CD14-positive monocyte (primary cell): Measurements from ENCODE around the gene TBCD. TPM values are rescaled to one million over a fixed set of nuclear protein-coding genes. Genes with fewer than 3 reads are reported as not detected.

Source experiments
- DNase-seq, 3 donors: peaks; one replicate each; pipeline ENCODE4 v3.0.0-alpha.2; 2011 to 2022
- H2AFZ ChIP-seq: 2 replicates; pipeline ENCODE4 v1.6.0; 2012; ENCODE audit warnings: mild to moderate bottlenecking, low read depth, low read length, inconsistent platforms; ENCODE audit not compliant: insufficient read depth, poor library complexity, severe bottlenecking
- H3K27ac ChIP-seq, 2 donors: 1 replicate in 1 of 2; 2 replicates in 1 of 2; pipeline ENCODE4 v1.5.1; 2012 to 2013; ENCODE audit warnings: low read length in 2 of 2, control low read depth in 1 of 2, inconsistent platforms in 1 of 2, low read depth in 1 of 2, mild to moderate bottlenecking in 1 of 2
- H3K27me3 ChIP-seq, 2 donors: one replicate each; pipeline versions ENCODE4 v1.6.0 to v1.6.1; 2011 to 2013; ENCODE audit warnings: low read length in 2 of 2; ENCODE audit not compliant: control insufficient read depth in 2 of 2, insufficient read depth in 2 of 2
- H3K36me3 ChIP-seq, 2 donors: replicated peaks in 1 of 2; 1 replicate in 1 of 2; 2 replicates in 1 of 2; pipeline versions ENCODE4 v1.5.1 to v1.6.1; 2012 to 2013; ENCODE audit warnings: low read length in 2 of 2, control low read depth in 1 of 2, inconsistent platforms in 1 of 2, mild to moderate bottlenecking in 1 of 2; ENCODE audit not compliant: insufficient read depth in 2 of 2, control insufficient read depth in 1 of 2
- H3K4me1 ChIP-seq, 2 donors: 1 replicate in 1 of 2; 2 replicates in 1 of 2; pipeline versions ENCODE4 v1.5.1 to v1.6.1; 2012 to 2013; ENCODE audit warnings: low read length in 2 of 2, control low read depth in 1 of 2, inconsistent platforms in 1 of 2, mild to moderate bottlenecking in 1 of 2, moderate library complexity in 1 of 2; ENCODE audit not compliant: insufficient read depth in 2 of 2, control insufficient read depth in 1 of 2
- H3K4me2 ChIP-seq: replicated peaks from 2 replicates; pipeline ENCODE3; 2012; ENCODE audit warnings: low read length, moderate library complexity, mild to moderate bottlenecking; ENCODE audit not compliant: poor library complexity, severe bottlenecking; ENCODE audit errors: extremely low read depth
- H3K4me3 ChIP-seq, 3 experiments: fragments of 200-600 bp in 1 of 3; sonication (generic) in 1 of 3; replicated peaks in 1 of 3; 1 replicate in 2 of 3; 2 replicates in 1 of 3; pipeline ENCODE4 v1.5.1; 2011 to 2013; ENCODE audit warnings: low read length in 3 of 3, mild to moderate bottlenecking in 3 of 3, control low read depth in 2 of 3, low read depth in 2 of 3, inconsistent platforms in 1 of 3, moderate library complexity in 1 of 3
- H3K79me2 ChIP-seq: 2 replicates; pipeline ENCODE4 v1.6.0; 2012; ENCODE audit warnings: mild to moderate bottlenecking, control low read depth, inconsistent platforms, low read length, moderate library complexity; ENCODE audit not compliant: insufficient read depth
- H3K9ac ChIP-seq: 2 replicates; pipeline ENCODE4 v1.6.0; 2017; ENCODE audit warnings: low read length, mild to moderate bottlenecking; ENCODE audit not compliant: insufficient read depth, poor library complexity, severe bottlenecking
- H3K9me3 ChIP-seq, 2 donors: replicated peaks in 1 of 2; 1 replicate in 1 of 2; 2 replicates in 1 of 2; pipeline versions ENCODE4 v1.5.1 to v1.6.1; 2012 to 2013; ENCODE audit warnings: low read length in 2 of 2, control low read depth in 1 of 2; ENCODE audit not compliant: control insufficient read depth in 1 of 2, insufficient read depth in 1 of 2
- H4K20me1 ChIP-seq: 2 replicates; pipeline ENCODE4 v1.6.0; 2012; ENCODE audit warnings: mild to moderate bottlenecking, low read length, control low read depth, moderate library complexity; ENCODE audit not compliant: insufficient read depth
- H3K27ac Mint-ChIP-seq, 7 donors: one replicate each; pipeline ENCODE4 v1.8.0; 2020; ENCODE audit warnings: mild to moderate bottlenecking in 7 of 7, mixed read lengths in 7 of 7, moderate library complexity in 6 of 7, inconsistent platforms in 2 of 7
- H3K27me3 Mint-ChIP-seq, 3 donors: one replicate each; pipeline ENCODE4 v1.8.0; 2021 to 2022; ENCODE audit warnings: low read depth in 3 of 3, mild to moderate bottlenecking in 3 of 3, mixed read lengths in 3 of 3, moderate library complexity in 3 of 3, inconsistent platforms in 1 of 3
- H3K36me3 Mint-ChIP-seq, 2 donors: one replicate each; pipeline ENCODE4 v1.8.0; 2020; ENCODE audit warnings: mixed read lengths in 2 of 2, inconsistent platforms in 1 of 2, mild to moderate bottlenecking in 1 of 2
- H3K4me1 Mint-ChIP-seq: one replicate; pipeline ENCODE4 v1.8.0; 2020; ENCODE audit warnings: mild to moderate bottlenecking, mixed read lengths
- H3K4me3 Mint-ChIP-seq, 2 donors: one replicate each; pipeline ENCODE4 v1.8.0; 2020; ENCODE audit warnings: mild to moderate bottlenecking in 2 of 2, mixed read lengths in 2 of 2, moderate library complexity in 1 of 2
- H3K9me3 Mint-ChIP-seq, 7 donors: one replicate each; pipeline ENCODE4 v1.8.0; 2020 to 2022; ENCODE audit warnings: mixed read lengths in 7 of 7, mild to moderate bottlenecking in 6 of 7, moderate library complexity in 6 of 7, inconsistent platforms in 2 of 7
- WGBS: methylation state at CpG from one replicate; pipeline ENCODE4 v1.1.5; 2013; ENCODE audit warnings: missing lambda C conversion rate; ENCODE audit not compliant: insufficient coverage; 5-methylcytosine and 5-hydroxymethylcytosine counted together
- intact Hi-C, 2 donors: fragments of 100-400 bp; cut with micrococcal nuclease; formaldehyde crosslinking; loops; one replicate each; pipeline versions ENCODE4 v1.15.0 to v1.15.1; 2023
- polyA plus RNA-seq, 3 donors: library from polyadenylated mRNA; depleted of rRNA in 1 of 3; unstranded in 2 of 3; stranded (reverse) in 1 of 3; fragments of 300-500 nt in 2 of 3; fragments of >200 nt in 1 of 3; fragmentation: Illumina TruSeq in 2 of 3; gene quantifications; 1 replicate in 2 of 3; 2 replicates in 1 of 3; pipeline ENCODE4 v1.2.3, GENCODE V29; 2012 to 2021
- TF ChIP-seq, protein P1 (sequence below): fragments of 200-600 bp; IDR thresholded peaks from one replicate; pipeline ENCODE4 v1.8.0; 2022; ENCODE audit warnings: antibody characterized with exemption, mild to moderate bottlenecking

Gene TBCD
- polyA plus RNA-seq, 3 donors = 54.7 to 74.0 (median 66.6) TPM

DNA sequence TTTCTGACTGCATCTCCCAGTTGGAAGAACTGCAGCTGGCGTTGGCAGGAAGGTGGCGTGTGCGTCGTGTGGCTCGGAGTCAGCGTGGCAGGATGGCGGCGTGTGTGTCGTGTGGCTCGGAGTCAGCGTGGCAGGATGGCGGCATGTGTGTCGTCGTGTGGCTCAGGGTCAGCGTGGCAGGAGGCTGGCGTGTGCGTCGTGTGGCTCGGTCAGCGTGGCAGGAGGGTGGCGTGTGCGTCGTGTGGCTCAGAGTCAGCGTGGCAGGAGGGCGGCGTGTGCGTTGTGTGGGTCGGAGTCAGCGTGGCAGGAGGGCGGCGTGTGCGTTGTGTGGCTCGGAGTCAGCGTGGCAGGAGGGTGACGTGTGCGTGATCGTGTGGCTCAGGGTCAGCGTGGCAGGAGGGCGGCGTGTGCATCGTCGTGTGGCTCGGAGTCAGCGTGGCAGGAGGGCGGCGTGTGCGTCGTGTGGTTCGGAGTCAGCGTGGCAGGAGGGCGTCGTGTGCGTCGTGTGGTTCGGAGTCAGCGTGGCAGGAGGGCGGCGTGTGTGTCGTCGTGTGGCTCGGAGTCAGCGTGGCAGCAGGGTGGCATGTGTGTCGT, 49.6 kb downstream of the TBCD start:
- WGBS = 94% methylated on average over 63 of the region's 63 CpGs
- H3K27me3 ChIP-seq = no peaks in the 10 kb centered on the region
- H3K4me2 ChIP-seq = no peak overlapping the region
- H3K9me3 ChIP-seq = peaks cover 0 to 4% of the 10 kb centered on the region in 2 donors
- Mint-ChIP-seq H3K27ac (peak overlapping the region in 2 of 7 donors; percentile 17 to 46), H3K27me3 (peaks cover 0 to 2% (median 0%) of the 10 kb centered on the region in 3 donors), H3K36me3 (peaks cover 33 to 40% of the 10 kb centered on the region in 2 donors), H3K9me3 (peaks cover 3 to 8% (median 5%) of the 10 kb centered on the region in 7 donors), H3K4me1 (no peaks in the 10 kb centered on the region), H3K4me3 (no peak overlapping the region)
- no peaks in the 10 kb centered on the region for H4K20me1 ChIP-seq
- peaks cover 7 to 22% of the 10 kb centered on the region in 2 donors for H3K36me3 ChIP-seq
- no peak overlapping the region for H3K4me3 ChIP-seq
- no peak overlapping the region for H3K9ac ChIP-seq
- no peaks in the 10 kb centered on the region for H3K79me2 ChIP-seq
- intact Hi-C loops = no loop called here
- H3K4me1 ChIP-seq = no peaks in the 10 kb centered on the region
- no peak overlapping the region for H3K27ac ChIP-seq
- no peak overlapping the region for H2AFZ ChIP-seq
- TF ChIP-seq, protein P1, sequence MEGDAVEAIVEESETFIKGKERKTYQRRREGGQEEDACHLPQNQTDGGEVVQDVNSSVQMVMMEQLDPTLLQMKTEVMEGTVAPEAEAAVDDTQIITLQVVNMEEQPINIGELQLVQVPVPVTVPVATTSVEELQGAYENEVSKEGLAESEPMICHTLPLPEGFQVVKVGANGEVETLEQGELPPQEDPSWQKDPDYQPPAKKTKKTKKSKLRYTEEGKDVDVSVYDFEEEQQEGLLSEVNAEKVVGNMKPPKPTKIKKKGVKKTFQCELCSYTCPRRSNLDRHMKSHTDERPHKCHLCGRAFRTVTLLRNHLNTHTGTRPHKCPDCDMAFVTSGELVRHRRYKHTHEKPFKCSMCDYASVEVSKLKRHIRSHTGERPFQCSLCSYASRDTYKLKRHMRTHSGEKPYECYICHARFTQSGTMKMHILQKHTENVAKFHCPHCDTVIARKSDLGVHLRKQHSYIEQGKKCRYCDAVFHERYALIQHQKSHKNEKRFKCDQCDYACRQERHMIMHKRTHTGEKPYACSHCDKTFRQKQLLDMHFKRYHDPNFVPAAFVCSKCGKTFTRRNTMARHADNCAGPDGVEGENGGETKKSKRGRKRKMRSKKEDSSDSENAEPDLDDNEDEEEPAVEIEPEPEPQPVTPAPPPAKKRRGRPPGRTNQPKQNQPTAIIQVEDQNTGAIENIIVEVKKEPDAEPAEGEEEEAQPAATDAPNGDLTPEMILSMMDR = no peak
- DNase-seq = no peak

DNA sequence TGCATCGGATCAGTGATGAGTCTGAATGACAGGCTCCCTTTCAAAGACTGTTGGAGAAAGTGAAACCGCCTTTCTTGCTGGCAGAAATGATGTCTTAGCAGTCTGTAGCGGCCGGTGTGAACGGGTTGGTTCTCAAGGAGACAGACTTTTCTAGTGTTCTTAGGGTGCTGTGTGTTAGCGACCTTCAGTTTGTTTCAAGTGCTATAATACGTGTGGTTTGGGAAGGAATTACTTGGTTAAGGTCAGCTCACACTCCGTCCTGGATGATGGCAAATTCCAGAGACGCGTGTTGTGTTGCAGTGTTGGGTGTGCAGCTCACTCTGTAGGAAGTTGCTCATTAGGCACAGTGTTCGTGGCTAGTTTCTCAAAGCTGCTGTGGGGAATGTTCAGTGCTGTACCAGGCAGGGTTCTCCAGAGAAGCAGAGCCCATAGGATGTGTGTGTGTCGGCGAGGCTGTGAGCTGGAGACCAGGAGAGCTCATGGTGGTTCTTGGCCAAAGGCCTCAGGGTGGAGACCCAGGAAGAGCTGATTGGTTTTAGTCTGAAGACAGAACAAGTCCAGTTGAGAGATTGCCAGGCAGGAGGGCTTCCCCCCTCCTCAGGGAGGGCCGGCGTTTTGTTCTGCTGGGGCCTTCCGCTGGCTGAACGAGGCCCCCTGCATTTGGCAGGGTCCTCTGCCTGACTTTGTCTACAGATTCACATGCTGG, 50.4 kb downstream of the TBCD start:
- no peak overlapping the region for H3K4me3 Mint-ChIP-seq
- H3K36me3 Mint-ChIP-seq = peaks cover 39 to 44% of the 10 kb centered on the region in 2 donors
- no peaks in the 10 kb centered on the region for H3K4me1 Mint-ChIP-seq
- peaks cover 0 to 2% (median 0%) of the 10 kb centered on the region in 3 donors for H3K27me3 Mint-ChIP-seq
- Histone ChIP-seq H3K79me2 (no peaks in the 10 kb centered on the region), H3K9me3 (peaks cover 0 to 4% of the 10 kb centered on the region in 2 donors), H3K27ac (no peak overlapping the region), H3K36me3 (peaks cover 7 to 22% of the 10 kb centered on the region in 2 donors), H3K4me1 (no peaks in the 10 kb centered on the region), H3K27me3 (no peaks in the 10 kb centered on the region), H2AFZ (no peak overlapping the region), H3K4me2 (no peak overlapping the region), H4K20me1 (no peaks in the 10 kb centered on the region), H3K4me3 (no peak overlapping the region), H3K9ac (no peak overlapping the region)
- peak overlapping the region in 3 of 7 donors; percentile 17 to 44 (median 26) for H3K27ac Mint-ChIP-seq
- H3K9me3 Mint-ChIP-seq = peaks cover 3 to 8% (median 5%) of the 10 kb centered on the region in 7 donors
- TF ChIP-seq, protein P1 = no peak
- no peak for DNase-seq
- WGBS = 97% methylated on average over 17 of the region's 17 CpGs
- intact Hi-C loops = no loop called here
